DMS79 (cell line): Measurements from ENCODE around the gene TSPAN32.
"Not testable (repeated sequence)": the region's sequence is repeated elsewhere in the genome, so short reads cannot be mapped to it uniquely, and the experiment has no call there.

Experiments used
- DNase-seq: peaks from one replicate; lab custom pipeline; 2025; lab: John Stamatoyannopoulos, UW

Gene TSPAN32

DNA sequence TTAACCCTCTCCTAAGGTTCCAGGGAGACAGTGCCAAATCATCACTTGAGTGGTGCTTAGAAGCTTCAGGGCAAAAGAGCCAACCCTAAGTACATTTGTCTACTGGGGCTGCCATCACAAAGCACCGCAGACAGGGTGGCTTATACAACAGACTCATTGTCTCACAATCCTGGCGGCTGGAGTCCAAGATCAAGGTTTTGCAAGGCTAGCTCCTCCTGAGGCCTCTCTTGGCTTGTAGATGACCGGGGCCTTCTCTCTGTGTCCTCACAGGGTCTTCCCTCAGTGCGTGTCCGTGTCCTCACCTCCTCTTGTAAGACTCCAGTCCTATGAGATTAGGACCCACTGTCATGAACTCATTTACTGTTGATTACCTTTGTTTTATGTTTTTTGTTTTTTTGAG is 41.2 kb downstream of the TSPAN32 start:
- no peak for DNase-seq

DNA sequence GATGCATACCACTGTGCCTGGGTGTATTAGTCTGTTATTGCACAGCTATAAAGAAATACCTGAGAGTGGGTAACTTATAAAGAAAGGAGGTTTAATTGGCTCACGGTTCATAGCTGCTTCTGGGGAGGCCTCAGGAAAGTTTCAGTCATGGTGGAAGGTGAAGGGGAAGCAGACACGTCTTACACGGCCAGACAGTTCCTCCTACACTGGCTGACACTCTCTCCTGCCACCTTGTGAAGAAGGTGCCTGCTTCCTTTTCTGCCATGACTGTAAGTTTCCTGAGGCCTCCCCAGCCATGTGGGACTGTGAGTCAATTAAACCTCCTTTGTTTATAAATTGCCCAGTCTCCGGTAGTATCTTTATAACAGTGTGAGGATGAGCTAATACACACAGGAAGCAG is 41.7 kb downstream of the TSPAN32 start:
- DNase-seq: no peak

DNA sequence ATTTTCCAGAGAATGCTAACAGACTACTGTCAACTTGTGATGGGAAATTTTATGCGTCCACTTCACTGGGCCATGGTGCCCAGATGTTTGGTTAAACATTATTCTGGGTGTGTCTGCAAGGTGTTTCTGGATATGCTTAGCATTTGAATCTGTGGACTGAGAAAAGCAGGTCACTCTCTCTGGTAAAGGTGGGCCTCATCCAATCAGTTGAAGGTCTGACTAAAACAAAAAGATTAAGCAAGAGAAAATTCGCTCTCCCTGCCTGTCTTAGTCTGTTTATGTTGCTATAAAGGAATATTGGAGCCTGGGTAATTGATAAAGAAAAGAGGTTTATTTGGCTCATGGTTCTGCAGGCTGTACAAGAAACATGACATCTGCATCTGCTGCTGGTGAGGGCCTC is 43.2 kb downstream of the TSPAN32 start:
- no peak for DNase-seq

DNA sequence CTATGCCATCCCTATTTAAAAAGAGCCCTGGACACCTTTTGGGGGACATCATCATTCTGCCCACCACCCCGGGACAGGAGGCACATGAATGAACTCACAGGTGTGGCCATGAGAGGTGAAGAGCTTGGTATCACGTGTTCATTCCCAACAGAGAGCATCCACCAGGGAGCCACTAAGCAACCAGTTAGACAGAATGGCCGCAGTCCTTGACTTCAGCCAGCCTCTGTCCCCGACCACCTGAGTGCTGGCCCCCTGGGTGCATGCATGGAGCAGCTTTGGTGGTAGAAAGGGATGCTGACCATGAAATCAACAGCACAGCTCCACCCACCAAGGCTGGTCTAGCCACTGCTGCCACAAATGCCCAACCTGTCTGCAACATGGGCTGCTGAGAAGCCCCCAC is 44.2 kb downstream of the TSPAN32 start:
- no peak for DNase-seq

DNA sequence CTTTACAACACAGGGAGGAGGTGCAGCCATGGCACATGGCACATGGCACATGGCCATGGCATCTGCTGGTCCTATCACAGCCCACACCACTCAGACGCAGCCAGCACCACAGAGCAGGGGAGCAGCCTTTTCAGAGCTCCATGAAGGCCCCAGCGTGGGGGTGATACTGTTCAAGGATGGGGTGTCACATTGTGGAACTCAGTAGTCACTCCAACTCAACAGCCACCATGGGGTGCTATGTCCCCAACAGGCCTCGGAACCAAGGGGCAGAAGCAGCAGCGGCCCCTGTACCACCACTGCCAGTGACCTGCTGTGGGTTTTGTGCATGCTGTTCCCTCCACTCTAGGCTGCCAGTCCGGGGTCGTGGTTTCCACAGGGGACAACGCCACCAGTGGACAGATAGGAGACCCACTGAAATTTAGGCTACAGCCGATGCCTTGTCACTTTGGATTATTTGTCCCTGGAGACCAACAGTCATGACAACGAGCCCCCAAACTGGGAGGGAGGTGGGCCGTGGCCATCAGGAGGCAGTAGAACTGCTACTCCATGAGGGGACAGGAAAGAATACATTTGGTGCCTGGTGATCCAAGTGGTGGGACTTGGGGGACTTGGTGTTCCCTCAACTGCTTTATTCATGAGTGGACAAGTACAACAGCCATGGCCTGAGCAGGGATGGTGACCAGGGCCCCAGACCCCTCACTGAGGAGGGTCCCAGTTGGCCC is 44.9 kb downstream of the TSPAN32 start:
- DNase-seq: no peak

DNA sequence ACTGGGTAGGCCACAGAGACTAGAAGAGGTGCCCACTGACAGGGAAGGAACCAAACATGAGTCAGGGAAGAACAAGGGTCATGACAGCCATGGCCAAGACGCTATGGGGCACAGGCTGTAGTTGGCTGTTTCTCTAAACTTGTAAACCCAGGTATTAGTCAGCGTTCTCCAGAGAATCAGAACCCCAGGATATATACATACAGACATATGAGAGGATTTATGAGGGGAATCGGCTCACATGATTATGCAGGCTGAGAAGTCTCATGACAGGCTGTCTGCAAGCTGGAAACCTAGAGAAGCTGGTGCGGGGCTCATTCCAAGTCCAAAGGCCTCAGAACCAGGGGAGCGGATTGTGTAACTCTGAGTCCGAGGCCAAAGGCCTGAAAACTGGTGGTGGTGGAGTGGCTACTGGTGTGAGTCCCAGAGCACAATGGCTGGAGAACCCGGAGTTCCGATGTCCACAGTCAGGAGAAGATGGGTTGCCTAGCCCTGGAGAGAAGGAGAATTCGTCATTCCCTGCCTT is 45.6 kb downstream of the TSPAN32 start:
- no peak for DNase-seq

DNA sequence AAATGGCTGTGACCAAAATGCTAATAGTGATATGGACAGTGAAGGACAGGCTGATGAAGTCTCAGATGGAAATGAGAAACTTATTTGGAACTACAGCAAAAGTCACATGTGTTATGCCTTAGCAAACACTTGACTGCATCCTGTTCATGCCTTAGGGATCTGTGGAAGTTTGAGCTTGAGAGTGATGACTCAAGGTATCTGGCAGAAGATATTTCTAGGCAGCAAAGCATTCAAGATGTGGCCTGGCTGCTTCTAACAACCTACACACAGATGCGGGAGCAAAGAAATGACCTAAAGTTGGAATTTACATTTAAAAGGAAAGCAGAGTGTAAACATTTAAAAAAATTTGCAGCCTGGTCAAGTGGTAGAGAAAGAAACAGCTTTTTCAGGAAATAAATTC is 47.2 kb downstream of the TSPAN32 start:
- no peak for DNase-seq

DNA sequence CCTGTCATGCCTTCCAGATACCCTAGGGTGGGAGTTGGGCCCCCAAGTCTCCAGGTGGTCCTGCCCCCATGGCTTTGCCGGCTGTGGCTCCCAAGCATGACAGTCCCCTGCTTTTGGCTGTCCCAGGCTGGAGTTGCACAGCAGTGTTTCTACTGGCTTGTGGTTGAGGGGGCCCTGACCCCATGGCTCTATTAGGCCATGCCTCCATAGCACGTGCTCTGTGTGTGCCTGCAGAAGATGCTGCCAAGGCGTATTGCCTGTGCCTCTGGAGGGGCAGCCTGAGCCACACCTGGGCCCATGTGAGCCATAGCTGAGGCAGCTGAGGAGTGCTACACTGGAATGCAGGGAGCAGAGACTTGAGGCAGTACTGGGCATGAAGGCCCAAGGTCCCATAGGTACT is 49.9 kb downstream of the TSPAN32 start:
- DNase-seq: no peak

DNA sequence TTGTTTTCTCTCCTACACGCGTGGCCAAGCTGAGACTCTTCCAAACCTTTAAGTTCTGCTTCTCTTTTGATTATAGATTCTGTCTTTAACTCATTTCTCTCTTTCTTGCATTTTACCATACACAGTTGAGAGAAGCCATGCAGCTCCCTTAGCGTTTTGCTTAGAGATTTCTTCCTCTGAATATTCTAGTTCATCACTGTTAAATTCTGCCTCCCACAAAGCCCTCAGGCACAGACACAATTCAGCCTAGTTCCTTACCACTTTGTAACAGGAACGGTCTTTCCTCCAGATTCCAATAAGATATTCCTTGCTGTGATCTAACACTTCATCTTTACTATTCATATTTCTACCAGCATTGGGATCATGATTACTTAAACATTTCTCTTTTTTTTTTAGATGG is 50.6 kb downstream of the TSPAN32 start:
- no peak for DNase-seq

DNA sequence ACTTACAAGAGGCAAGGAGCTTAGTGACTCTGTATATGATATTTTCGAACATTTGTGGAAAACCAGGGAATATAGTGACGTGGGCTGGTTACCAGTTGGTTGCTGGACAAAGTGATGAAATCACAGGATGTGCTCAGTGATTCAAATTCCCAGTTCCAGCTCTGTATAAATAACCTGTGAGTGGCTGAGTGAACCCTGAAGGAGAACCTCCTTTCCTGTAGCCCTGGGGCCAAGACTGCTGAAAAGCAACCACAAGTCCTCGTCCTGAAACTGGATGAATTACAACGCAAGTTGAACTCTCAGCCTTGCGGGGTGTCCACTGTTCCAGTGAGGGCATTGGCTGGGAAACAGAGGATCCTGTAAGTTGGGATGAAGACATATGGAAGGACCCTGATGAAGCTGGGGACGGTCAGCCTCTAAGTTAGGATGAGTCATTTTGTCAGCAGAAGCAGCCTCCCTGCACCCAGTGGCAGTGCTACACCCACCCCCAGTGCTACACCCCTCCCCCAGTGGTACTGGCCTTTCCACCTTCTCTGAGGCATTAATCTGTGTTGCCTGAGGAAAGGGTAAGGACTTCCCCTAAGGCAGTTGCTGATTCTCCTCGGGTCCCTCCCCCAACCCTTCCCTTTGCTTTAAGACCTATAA is 53.3 kb downstream of the TSPAN32 start:
- no peak for DNase-seq

DNA sequence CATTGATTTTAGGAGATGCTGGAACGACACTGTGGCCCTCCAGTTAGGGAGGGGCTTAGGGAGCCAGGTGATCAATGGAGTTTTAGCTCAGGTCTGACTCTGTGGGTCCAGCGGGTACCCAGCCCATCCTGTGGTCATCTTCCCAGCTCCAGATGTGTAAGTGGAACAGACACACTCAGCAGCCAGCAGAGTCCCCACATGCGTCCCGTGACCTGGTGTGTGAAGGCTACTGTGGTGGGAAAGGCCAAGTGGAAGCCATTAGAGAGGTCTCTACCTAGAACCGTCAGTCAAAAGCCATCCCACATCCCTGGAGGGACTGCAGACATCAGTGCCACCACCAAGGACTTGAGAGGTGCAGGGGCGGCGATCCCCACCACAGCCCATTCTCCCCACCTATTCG is 55.4 kb downstream of the TSPAN32 start:
- no peak for DNase-seq

DNA sequence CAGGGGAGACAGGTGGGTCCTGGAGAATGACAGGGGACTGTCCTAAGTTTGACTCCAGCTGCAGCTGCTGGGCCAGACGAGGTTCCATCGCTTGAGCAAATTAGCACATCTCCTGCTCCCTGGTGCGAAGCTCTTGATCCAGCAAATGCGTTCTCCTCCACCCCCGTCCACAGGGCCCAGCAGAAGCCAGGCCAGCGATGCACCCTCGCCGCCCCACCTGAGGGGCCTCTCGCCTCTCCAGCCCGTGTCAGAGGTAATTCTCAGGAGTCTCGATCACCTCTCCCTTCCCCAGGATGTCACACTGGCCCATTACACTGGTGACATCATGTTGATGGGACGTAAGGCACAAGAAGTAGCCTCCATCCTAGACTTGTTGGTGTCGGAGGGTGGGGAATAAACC is 55.8 kb downstream of the TSPAN32 start:
- DNase-seq: not testable (repeated sequence)

DNA sequence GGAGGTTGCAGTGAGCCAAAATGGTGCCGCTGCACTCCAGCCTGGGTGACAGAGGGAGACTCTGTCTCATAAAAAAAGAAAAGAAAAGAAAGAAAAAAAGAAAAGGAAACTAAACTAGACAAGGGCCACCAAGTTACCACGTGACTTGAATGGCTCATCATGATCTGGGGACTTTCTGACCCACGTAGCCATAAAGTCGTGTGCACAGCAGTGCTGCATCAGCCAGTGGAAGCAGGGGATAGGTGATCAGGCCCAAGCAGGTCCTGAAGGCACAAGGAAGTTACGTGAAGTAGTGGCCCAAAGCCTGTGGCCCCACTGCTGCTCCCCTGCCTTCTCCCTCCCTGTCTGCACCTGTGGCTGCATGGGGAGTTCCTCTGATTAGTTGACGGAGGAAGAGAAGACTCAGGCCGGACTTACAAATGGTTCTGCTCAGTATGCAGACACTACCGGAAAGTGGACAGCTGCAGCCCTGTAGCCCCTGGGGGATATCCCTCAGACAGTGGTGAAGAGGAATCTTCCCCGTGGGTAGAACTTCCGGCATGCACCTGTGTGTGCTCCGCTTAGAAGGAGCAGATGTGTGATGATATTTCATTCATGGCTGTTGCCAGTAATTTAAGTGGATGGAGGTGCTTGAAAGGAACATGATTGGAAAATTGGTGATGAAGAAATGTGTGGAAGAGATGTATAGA is 57.1 kb downstream of the TSPAN32 start:
- no peak for DNase-seq

DNA sequence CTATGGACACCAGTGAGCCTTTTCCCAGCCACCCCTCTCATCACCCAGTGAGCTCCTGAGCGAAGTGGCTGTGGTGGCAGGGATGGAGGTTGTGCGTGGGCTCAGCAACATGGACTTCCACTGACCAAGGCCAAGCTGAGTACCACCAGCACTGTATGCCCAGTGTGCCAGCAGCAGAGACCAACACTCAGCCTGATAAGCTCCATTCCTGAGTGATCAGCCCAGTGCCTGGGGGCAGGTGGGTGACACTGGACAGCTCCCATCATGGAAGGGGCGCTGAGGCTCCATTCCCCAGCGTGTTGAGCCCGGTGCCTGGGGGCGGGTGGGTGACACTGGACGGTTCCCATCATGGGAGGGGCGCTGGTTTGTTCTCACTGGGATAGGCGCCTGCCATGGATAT is 57.7 kb downstream of the TSPAN32 start:
- no peak for DNase-seq

DNA sequence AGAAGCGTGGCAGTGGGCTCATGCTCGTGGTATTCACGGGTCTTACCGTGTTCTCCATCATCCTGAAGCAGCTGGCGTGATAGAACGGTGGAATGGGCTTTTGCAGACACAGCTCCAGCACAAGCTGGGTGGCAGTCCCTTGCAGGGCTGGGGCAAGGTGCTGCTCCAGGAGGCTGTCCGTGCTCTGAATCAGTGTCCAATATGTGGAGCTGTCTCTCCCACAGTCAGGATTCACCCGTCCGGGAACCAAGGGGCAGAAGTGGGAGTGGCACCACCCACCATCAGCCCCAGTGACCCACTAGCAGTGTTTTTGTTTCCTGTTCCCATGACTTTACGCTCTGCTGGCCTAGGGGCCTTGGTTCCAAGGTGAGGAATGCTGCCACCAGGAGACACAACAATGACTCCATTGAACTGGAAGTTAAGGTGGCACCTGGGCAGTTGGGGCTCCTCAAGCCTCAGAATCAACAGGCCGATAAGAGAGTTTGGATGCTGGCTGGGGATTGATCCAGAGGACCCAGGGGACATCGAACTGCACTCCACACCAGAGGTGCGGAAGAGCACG is 58.3 kb downstream of the TSPAN32 start:
- no peak for DNase-seq

DNA sequence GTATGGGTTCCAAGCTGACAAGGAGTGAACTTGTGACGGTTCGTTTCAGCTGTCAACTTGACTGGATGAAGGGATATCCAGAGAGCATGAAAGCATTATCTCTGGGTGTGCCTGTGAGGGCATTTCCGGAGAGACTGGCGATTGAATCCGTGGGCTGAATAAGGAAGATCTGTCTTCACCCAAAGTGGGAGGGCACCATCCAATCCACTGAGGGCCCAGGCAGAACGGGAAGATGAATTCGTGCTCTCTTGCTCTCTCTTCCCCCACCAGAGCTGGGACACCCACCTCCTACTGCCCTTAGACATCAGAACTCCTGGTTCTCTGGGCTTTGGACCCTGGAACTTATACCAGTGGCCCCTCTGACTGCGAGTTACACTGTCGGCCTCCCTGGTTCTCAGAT is 59.8 kb downstream of the TSPAN32 start:
- DNase-seq: no peak

DNA sequence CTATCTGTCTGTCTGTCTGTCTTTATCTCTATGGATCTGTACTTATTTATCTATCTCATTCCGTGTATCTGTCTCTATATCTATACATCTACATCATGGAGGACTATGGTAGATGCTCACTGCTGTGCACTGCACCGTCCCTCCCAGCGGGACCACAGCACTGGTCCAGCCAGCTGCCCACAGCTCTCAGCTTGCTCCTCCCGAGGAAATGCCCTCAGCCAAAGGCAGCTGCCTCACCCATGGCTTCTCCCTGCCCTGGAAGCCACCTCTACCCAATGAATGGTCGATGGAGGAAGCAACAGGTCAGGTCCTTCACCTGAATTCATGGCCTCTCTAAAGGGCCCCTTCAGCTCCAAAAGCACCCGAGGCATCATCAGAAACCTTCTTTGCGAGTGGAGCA is 60.6 kb downstream of the TSPAN32 start:
- DNase-seq: no peak

DNA sequence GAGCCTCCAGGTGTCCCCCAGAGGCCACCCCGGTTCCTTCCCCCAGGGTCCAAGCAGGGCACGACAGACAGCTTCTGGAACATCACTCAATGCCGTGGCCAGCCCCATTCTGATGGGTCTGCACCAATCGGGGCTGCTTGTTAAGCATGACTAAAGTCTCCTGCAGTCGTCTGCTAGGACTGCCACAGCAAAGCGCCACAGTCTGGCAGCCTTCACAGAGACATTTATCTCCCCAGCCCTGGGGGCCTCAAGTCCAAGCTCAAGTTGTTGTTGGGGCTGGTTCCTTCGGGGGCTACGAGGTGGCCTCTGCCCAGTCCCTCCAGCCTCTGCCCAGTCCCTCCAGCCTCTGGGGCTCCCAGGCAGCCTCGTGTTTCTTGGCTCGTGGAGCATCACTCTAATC is 61.3 kb downstream of the TSPAN32 start:
- DNase-seq: no peak

DNA sequence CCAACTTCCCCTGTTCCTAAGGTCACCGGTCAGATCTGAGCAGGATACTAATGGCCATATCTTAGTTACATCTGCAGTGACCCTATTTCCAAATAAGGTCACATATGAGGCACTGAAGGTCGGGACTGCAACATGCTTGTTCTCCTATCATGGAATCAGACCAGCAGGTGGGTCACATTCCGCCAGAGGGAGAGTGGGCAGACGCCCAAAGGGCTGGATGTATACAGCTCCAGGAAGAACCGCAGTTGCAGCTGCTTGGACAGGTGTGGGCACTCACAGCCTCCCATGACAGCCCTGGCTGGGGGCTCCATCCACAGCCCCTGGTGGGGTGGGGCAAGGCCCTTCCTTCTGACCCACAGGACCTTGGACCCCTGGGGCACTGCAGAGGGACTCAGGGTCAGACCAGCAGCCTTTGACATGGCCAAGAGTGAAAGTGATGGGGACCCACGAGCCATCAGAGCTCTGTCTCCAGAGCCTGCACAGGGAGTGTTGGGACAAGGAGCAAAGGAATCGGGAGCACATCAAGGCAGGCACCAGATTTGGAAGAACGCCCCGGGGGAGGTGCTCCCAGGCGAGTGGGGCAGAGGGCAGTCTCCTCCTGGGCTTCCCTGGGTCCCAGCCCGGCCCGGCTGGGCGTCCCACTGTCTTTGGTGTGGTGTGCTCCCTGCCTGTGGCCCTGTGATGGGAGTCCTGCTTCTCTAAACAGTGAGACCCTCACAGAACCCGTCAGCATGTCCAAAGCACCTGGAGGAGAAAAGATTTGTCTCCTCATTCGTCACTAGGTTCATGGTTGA is 62.0 kb downstream of the TSPAN32 start:
- no peak for DNase-seq

DNA sequence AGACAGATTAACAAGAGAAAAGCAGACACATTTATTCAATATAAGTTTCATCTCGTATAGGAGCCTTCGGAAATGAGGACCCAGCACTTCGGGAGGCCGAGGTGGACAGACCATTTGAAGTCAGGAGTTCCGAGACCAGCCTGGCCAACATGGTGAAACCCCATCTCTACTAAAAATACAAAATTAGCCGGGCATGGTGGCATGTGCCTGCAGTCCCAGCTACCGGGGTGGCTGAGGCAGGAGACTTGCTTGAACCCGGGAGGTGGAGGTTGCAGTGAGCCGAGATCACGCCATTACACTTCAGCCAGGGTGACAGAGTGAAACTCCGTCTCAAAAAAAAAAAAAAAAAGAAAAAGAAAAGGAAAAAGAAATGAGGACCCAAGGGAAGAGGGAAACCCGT is 62.6 kb downstream of the TSPAN32 start:
- not testable (repeated sequence) for DNase-seq

DNA sequence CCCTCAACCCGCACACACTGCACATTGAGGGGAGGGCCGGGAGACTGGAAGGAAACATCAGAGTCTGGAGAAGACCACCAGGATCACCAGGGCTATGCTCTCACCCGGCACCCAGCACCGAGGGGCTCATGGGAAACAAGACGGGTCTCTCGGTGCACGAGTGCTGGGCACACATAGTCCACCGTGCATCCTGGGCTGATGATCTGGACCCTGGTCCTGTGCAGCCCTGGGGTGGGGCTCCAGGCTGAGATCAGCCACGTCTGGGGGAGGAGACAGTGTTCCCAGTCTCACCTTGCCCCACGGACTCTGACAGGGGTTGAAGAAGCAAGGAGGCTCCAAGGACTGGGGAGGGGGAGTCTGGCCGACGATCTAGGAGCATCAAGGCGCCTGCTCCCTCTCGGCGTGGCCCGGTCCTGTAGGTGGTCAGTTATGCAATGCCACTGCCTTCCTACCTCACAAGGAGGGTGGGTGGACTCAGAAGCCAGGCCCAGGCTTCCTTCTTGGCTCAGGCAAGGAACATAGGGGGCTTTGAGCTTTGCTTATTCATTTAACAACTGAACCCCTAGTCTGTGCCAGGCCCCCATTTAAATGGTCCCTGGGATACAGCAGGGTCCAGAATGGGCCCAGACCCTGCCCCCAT is 63.9 kb downstream of the TSPAN32 start:
- no peak for DNase-seq

DNA sequence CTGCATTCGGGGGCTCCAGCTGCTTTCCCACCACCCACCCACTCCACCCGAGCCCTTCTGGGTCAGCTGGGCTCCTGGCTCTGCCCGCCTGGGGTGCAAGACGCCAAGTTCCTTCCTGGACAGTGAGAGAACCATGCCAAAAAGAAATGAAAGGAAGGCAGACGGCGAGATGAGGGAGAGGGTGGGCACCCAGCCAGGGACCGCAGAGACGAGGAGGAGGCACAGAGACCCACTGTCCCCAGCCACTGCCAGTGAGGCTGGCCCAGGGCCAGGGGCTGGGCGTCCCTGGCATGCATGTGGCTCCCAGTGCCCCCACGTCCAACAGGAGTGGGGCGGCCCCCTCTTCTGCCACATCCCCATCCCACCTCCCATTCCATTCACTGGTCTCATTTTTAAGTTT is 64.5 kb downstream of the TSPAN32 start:
- DNase-seq: peak; percentile 10
